ENCODE results near the gene ZNF195. TPM values are rescaled to one million over a fixed set of nuclear protein-coding genes. Genes with fewer than 3 reads are reported as not detected.
"Not testable (repeated sequence)": the region's sequence is repeated elsewhere in the genome, so short reads cannot be mapped to it uniquely, and the experiment has no call there.

ZNF195 gene
- polyA plus RNA-seq, 1 of the 3 experiments (the other 2 are of a cell fraction), result 13.2 TPM

GRCh38 chr11:3408722-3409121, 29.8 kb upstream of the ZNF195 start:
- H3K4me3 ChIP-seq (ENCODE audit: low read depth in 2 of 2, low read length in 1 of 2), result peak overlapping the region in 1 of 2 experiments; percentile 43; a peak in 1 of 4 replicates
- peak; percentile 76 for DNase-seq
- not testable (repeated sequence) for H3F3A ChIP-seq (replicated peaks; ENCODE audit: insufficient read depth); H3K9me2 ChIP-seq; H3K9ac ChIP-seq; H3K36me3 ChIP-seq (replicated peaks in 1 of 2; ENCODE audit: control insufficient read depth in 1 of 2, insufficient read depth in 2 of 2, low read length in 1 of 2); H3K27ac ChIP-seq (ENCODE audit: low read depth in 2 of 2, low read length in 1 of 2); H2AFZ ChIP-seq (ENCODE audit: low read depth); H3K79me2 ChIP-seq (ENCODE audit: insufficient read depth); H3K9me3 ChIP-seq; H3K27me3 ChIP-seq (ENCODE audit: insufficient read depth); H3K4me2 ChIP-seq; H4K20me1 ChIP-seq (ENCODE audit: insufficient read depth); H3K4me1 ChIP-seq (ENCODE audit: control insufficient read depth in 1 of 2, insufficient read depth in 2 of 2, low read depth in 1 of 2, low read length in 1 of 2)
- WGBS (ENCODE audit: low lambda C conversion rate), result 6% methylated on average over 11 of the region's 12 CpGs
- CTCF ChIA-PET, result interaction anchor here (0.7 to 12.5 kb wide), 28 partner anchors 9 to 385 kb away, joined by 3 to 156 read pairs (median 4); partner anchors contain the start of gene ZNF195
- peak; percentile 78 for TF ChIP-seq SMC3 (IDR thresholded peaks at IDR 0.05; ENCODE audit: low read depth, low read length)
- TF ChIP-seq RAD21 (IDR thresholded peaks at IDR 0.05; ENCODE audit: low read length), result peak; percentile 75
- TF ChIP-seq CTCF (IDR thresholded peaks at IDR 0.05), result peak; percentile 61
- POLR2A ChIA-PET, result interaction anchor here (1.3 to 2.0 kb wide), 2 partner anchors 30 to 68 kb away, joined by 4 to 6 read pairs; partner anchors contain the start of gene ZNF195

GRCh38 chr11:3408058-3408605, 29.2 kb upstream of the ZNF195 start:
- POLR2A ChIA-PET, result interaction anchor here (1.3 to 2.0 kb wide), 2 partner anchors 29 to 67 kb away, joined by 4 to 6 read pairs; partner anchors contain the start of gene ZNF195
- H3K9me2 ChIP-seq; H3K36me3 ChIP-seq (replicated peaks in 1 of 2; ENCODE audit: control insufficient read depth in 1 of 2, insufficient read depth in 2 of 2, low read length in 1 of 2); H3K4me2 ChIP-seq; H4K20me1 ChIP-seq (ENCODE audit: insufficient read depth); DNase-seq; H3K27ac ChIP-seq (ENCODE audit: low read depth in 2 of 2, low read length in 1 of 2); H2AFZ ChIP-seq (ENCODE audit: low read depth); H3F3A ChIP-seq (replicated peaks; ENCODE audit: insufficient read depth); H3K9me3 ChIP-seq; H3K27me3 ChIP-seq (ENCODE audit: insufficient read depth); H3K79me2 ChIP-seq (ENCODE audit: insufficient read depth); H3K4me3 ChIP-seq (ENCODE audit: low read depth in 2 of 2, low read length in 1 of 2); H3K4me1 ChIP-seq (ENCODE audit: control insufficient read depth in 1 of 2, insufficient read depth in 2 of 2, low read depth in 1 of 2, low read length in 1 of 2); H3K9ac ChIP-seq: not testable (repeated sequence)
- CTCF ChIA-PET, result interaction anchor here (0.7 to 12.5 kb wide), 26 partner anchors 8 to 384 kb away, joined by 3 to 156 read pairs (median 4); partner anchors contain the start of gene ZNF195
- WGBS (ENCODE audit: low lambda C conversion rate), result 64% methylated on average over 8 of the region's 8 CpGs

DNA sequence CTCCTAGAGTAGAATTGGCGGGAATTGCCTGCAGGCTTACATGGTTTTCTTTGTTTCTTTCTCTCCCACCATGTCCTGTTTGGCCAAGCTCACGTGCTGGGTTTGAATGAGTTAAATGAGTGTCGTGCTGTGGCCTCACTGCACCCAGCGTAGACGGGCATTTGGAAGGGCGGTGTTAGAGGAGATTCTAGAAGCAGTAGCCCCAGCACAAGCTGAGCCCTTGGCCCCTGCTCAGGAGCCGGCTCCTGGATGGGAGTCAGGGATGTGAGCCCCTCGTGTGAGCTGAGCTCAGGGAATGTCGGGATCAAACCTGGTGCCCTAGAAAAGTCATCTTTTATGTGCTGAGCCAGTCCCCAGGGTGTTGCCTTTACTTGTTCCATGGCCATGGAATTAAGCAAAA, 28.0 kb upstream of the ZNF195 start:
- 80% methylated on average over 9 of the region's 9 CpGs for WGBS (ENCODE audit: low lambda C conversion rate)
- H3K9ac ChIP-seq; H3K4me1 ChIP-seq (ENCODE audit: control insufficient read depth in 1 of 2, insufficient read depth in 2 of 2, low read depth in 1 of 2, low read length in 1 of 2); H3K27ac ChIP-seq (ENCODE audit: low read depth in 2 of 2, low read length in 1 of 2); H3K9me2 ChIP-seq; H3K4me3 ChIP-seq (ENCODE audit: low read depth in 2 of 2, low read length in 1 of 2); H3K27me3 ChIP-seq (ENCODE audit: insufficient read depth); H4K20me1 ChIP-seq (ENCODE audit: insufficient read depth); H3K9me3 ChIP-seq; H3K4me2 ChIP-seq; H3K79me2 ChIP-seq (ENCODE audit: insufficient read depth); DNase-seq; H2AFZ ChIP-seq (ENCODE audit: low read depth); H3F3A ChIP-seq (replicated peaks; ENCODE audit: insufficient read depth); POLR2A ChIA-PET; H3K36me3 ChIP-seq (replicated peaks in 1 of 2; ENCODE audit: control insufficient read depth in 1 of 2, insufficient read depth in 2 of 2, low read length in 1 of 2): not testable (repeated sequence)
- CTCF ChIA-PET, result interaction anchor here (12.5 kb wide), 1 partner anchor 66 kb away, joined by 156 read pairs; no protein-coding TSS in a partner anchor

DNA sequence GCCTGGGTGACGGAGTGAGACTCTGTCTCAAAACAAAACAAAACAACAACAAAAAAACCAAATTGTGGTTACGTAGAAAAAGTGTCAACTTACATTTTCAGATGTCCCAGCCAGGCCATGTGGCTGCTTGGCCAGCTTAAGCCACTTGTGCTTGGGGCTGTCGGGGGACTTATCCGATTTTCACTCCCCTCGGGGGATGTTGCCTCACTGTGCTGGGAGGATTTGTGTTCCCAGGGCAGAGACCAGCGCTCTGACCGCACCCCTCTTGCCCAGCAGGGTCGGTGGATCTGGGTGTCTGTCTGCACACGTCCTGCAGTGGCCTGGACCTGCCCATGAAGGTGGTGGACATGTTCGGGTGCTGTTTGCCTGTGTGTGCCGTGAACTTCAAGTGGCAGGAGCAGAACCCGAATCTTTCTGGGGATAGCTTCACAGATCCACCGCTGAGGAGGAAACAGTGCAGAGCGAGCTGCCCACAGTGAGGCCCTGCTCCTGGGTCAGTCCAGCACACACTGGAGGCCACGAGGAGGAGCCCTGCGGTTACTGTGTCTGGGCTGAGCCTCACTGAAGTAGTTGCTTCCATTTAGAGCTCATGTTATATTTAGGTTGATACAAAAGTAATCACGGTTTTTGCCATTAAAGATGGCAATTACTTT, 27.4 kb upstream of the ZNF195 start:
- POLR2A ChIA-PET; H3K9ac ChIP-seq; H3F3A ChIP-seq (replicated peaks; ENCODE audit: insufficient read depth); H3K27me3 ChIP-seq (ENCODE audit: insufficient read depth); H3K9me2 ChIP-seq; H3K4me3 ChIP-seq (ENCODE audit: low read depth in 2 of 2, low read length in 1 of 2); H3K4me1 ChIP-seq (ENCODE audit: control insufficient read depth in 1 of 2, insufficient read depth in 2 of 2, low read depth in 1 of 2, low read length in 1 of 2); H3K27ac ChIP-seq (ENCODE audit: low read depth in 2 of 2, low read length in 1 of 2); DNase-seq; H3K36me3 ChIP-seq (replicated peaks in 1 of 2; ENCODE audit: control insufficient read depth in 1 of 2, insufficient read depth in 2 of 2, low read length in 1 of 2); H3K9me3 ChIP-seq; H3K79me2 ChIP-seq (ENCODE audit: insufficient read depth); H2AFZ ChIP-seq (ENCODE audit: low read depth); H3K4me2 ChIP-seq; H4K20me1 ChIP-seq (ENCODE audit: insufficient read depth): not testable (repeated sequence)
- 76% methylated on average over 7 of the region's 17 CpGs for WGBS (ENCODE audit: low lambda C conversion rate)
- CTCF ChIA-PET, result interaction anchor here (12.5 kb wide), 1 partner anchor 66 kb away, joined by 156 read pairs; no protein-coding TSS in a partner anchor

DNA sequence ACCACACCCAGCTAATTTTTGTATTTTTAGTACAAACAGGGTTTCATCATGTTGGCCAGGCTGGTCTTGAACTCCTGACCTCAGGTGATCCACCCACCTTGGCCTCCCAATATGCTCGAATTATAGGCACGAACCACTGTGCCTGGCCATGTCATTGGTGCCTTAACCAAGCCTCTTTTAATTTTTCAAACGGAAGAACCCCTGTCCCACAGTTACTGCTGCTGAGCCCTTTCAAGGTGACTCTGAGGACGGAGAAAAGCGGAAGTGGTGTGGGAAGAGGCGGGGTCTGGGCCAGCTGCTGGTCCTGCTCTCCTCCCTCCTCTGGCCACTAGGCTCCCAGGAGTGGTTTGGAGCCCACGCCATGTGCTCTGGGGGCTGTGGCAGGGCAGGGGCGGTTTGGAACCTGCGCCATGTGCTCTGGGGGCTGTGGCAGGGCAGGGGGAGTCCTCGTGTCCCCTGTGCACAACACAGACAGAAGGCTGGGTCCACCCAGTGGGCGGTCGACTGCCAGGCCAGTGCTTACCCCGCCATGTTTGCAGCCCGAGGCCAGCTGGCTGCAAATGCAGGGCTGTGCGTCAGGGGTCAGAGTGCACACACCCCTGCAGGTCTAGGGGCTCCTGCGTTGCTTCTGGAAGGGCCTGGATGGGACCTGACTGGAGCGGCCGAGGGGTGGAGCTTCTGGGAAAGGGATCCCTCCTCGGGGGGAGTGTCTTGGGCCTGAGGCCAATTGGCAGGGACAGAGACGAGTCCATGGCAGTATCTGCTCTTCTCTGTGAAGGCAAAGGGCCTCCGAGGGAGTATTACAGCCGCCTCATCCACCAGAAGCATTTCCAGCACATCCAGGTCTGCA, 25.4 kb upstream of the ZNF195 start:
- H3K27ac ChIP-seq (ENCODE audit: low read depth in 2 of 2, low read length in 1 of 2); H3F3A ChIP-seq (replicated peaks; ENCODE audit: insufficient read depth); H3K9me2 ChIP-seq; H3K79me2 ChIP-seq (ENCODE audit: insufficient read depth); H3K4me1 ChIP-seq (ENCODE audit: control insufficient read depth in 1 of 2, insufficient read depth in 2 of 2, low read depth in 1 of 2, low read length in 1 of 2); H3K27me3 ChIP-seq (ENCODE audit: insufficient read depth); H3K4me2 ChIP-seq; H4K20me1 ChIP-seq (ENCODE audit: insufficient read depth); H3K9ac ChIP-seq; H3K36me3 ChIP-seq (replicated peaks in 1 of 2; ENCODE audit: control insufficient read depth in 1 of 2, insufficient read depth in 2 of 2, low read length in 1 of 2); H3K4me3 ChIP-seq (ENCODE audit: low read depth in 2 of 2, low read length in 1 of 2); H2AFZ ChIP-seq (ENCODE audit: low read depth); POLR2A ChIA-PET; H3K9me3 ChIP-seq: not testable (repeated sequence)
- DNase-seq, result peak; percentile 42
- 67% methylated on average over 16 of the region's 22 CpGs for WGBS (ENCODE audit: low lambda C conversion rate)
- CTCF ChIA-PET, result interaction anchor here (12.5 kb wide), 1 partner anchor 64 kb away, joined by 156 read pairs; no protein-coding TSS in a partner anchor

All from SK-N-SH (cell line).